ENCODE measurements around the gene NUFIP1.
A peak's percentile ranks its signal among the peaks of the same experiment; 100 is the strongest.

Gene NUFIP1

DNA sequence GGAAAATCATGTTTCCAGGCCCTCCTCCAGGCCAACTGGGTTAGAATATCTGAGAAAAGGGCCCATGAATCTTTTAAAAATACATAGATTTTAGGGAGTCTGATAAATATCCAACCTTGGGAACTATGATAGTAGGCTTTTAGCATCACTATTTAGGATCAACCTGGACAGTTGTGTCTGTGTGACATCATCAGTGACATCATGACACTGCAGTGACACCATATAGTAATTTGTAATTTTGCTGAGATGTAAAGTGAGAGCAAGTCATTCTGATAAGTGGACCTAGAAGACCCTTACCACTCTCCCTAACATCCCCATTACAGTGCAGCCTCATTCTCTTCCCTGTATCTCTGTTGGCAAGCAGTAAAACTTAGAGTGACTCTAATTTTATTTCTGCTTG is 14.1 kb upstream of the NUFIP1 start:
- Histone ChIP-seq H3K27me3 (ENCODE audit: insufficient read depth, low read depth, severe bottlenecking) (no peaks in the 10 kb centered on the region), H3K9me3 (ENCODE audit: severe bottlenecking) (no peaks in the 10 kb centered on the region), H3K4me3 (ENCODE audit: low read depth, low read length) (no peak overlapping the region), H3K27ac (no peak overlapping the region), H3K36me3 (peaks cover 28% of the 10 kb centered on the region)
- DNase-seq, result no peak
- TF ChIP-seq, protein P1, sequence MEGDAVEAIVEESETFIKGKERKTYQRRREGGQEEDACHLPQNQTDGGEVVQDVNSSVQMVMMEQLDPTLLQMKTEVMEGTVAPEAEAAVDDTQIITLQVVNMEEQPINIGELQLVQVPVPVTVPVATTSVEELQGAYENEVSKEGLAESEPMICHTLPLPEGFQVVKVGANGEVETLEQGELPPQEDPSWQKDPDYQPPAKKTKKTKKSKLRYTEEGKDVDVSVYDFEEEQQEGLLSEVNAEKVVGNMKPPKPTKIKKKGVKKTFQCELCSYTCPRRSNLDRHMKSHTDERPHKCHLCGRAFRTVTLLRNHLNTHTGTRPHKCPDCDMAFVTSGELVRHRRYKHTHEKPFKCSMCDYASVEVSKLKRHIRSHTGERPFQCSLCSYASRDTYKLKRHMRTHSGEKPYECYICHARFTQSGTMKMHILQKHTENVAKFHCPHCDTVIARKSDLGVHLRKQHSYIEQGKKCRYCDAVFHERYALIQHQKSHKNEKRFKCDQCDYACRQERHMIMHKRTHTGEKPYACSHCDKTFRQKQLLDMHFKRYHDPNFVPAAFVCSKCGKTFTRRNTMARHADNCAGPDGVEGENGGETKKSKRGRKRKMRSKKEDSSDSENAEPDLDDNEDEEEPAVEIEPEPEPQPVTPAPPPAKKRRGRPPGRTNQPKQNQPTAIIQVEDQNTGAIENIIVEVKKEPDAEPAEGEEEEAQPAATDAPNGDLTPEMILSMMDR (IDR thresholded peaks at IDR 0.05; ENCODE audit: low read depth, low read length), result no peak

DNA sequence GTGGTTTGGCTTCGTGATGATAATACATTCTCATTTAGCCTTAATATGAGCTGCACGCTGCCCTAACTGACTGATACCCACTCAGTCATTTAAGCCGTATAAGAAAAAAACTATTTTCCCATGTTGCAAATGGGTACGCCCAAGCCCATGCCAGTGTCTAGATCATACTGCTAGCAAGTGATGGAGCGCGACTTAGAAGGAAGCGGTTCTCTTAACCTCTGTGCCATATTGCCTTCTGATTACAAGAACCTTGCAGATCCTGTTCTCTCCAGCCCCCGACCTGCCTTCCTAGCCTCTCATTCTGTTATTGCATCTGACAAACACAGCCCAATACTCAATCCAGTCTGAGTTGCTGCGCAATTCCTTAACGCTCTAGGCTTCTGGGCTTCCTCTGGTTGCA is 670 bp upstream of the NUFIP1 start:
- Histone ChIP-seq H3K27ac (peak overlapping the region; percentile 79), H3K36me3 (peaks cover 16% of the 10 kb centered on the region), H3K9me3 (ENCODE audit: severe bottlenecking) (no peaks in the 10 kb centered on the region), H3K4me3 (ENCODE audit: low read depth, low read length) (peak overlapping the region; percentile 90), H3K27me3 (ENCODE audit: insufficient read depth, low read depth, severe bottlenecking) (no peaks in the 10 kb centered on the region)
- DNase-seq, result no peak
- TF ChIP-seq, protein P1 (IDR thresholded peaks at IDR 0.05; ENCODE audit: low read depth, low read length), result no peak

DNA sequence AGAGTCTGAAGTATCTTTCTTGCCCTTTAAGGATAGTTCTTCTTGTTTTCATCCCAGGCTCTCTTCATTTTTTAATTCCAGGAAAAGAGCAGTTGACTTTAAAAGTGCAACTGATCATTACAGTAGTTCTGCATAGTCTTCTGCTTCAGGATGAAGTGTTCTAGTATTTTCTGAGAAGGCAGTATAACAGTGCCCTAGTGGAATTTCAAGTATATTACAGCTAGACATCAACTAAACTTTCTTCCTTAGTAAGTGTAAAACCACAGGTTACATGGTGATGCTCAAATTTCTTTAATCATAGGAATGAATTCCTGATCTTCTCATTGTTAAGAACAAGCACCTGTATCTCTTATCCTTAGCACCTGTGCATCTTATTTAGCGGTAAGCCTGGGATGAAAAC is 10.9 kb downstream of the NUFIP1 start:
- no peak overlapping the region for H3K4me3 ChIP-seq (ENCODE audit: low read depth, low read length)
- no peak for DNase-seq
- peaks cover 22% of the 10 kb centered on the region for H3K36me3 ChIP-seq
- no peaks in the 10 kb centered on the region for H3K9me3 ChIP-seq (ENCODE audit: severe bottlenecking)
- H3K27me3 ChIP-seq (ENCODE audit: insufficient read depth, low read depth, severe bottlenecking), result no peaks in the 10 kb centered on the region
- TF ChIP-seq, protein P1 (IDR thresholded peaks at IDR 0.05; ENCODE audit: low read depth, low read length), result no peak
- no peak overlapping the region for H3K27ac ChIP-seq

DNA sequence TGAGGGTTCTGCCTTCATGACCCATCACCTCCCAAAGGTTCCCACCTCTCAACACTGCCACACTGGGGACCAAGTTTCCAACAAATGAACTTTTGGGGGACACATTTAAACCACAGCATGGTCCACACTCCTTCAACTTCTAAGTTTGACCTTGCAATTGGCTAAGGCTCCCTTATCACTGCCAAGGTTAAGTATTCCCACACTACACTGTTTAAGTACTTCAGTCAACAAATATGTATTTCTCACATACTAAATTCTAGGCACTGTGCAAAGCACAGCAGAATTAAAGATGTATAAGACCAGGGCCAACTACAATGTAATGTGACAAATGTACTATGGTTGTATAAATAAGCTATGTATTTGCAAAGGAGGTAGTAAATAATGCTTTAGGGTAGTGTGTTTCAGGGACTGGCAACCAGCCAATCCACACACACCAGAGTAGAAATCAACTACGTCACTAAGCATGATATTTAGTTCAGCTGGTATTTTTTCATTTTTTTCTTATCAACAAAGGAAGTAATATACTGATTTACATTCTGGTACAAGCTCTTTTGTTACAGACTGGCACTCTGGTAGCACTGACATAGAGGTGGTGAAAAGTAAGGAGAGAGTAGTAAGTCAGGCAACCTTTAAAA is 12.2 kb downstream of the NUFIP1 start:
- TF ChIP-seq, protein P1 (IDR thresholded peaks at IDR 0.05; ENCODE audit: low read depth, low read length), result no peak
- Histone ChIP-seq H3K27me3 (ENCODE audit: insufficient read depth, low read depth, severe bottlenecking) (no peaks in the 10 kb centered on the region), H3K27ac (no peak overlapping the region), H3K4me3 (ENCODE audit: low read depth, low read length) (no peak overlapping the region), H3K9me3 (ENCODE audit: severe bottlenecking) (no peaks in the 10 kb centered on the region), H3K36me3 (peaks cover 22% of the 10 kb centered on the region)
- DNase-seq, result no peak

DNA sequence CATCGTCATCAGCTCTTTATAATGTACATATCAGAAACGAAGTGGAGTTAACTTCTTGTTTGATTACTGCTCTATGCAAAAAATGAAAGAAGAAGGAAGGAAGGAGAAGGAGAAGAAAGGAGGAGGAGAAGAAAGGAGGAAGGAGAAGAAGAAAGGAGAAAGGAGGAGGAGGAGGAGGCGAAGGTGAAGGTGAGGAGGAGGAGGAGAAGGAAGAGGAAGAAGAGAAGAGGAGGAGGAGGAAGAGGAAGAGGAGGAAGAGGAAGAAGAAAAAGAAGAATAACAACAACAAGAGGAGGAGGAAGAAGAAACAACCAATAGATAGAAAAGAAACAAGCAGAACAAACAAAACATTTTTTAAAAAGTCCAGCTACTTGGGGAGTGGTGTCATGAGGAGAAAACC is 13.1 kb downstream of the NUFIP1 start:
- no peaks in the 10 kb centered on the region for H3K9me3 ChIP-seq (ENCODE audit: severe bottlenecking)
- no peak overlapping the region for H3K4me3 ChIP-seq (ENCODE audit: low read depth, low read length)
- no peak for DNase-seq
- H3K27me3 ChIP-seq (ENCODE audit: insufficient read depth, low read depth, severe bottlenecking), result no peaks in the 10 kb centered on the region
- no peak overlapping the region for H3K27ac ChIP-seq
- TF ChIP-seq, protein P1 (IDR thresholded peaks at IDR 0.05; ENCODE audit: low read depth, low read length), result no peak
- H3K36me3 ChIP-seq, result peaks cover 22% of the 10 kb centered on the region

Data from WERI-Rb-1 (cell line).